NOMO-1 (cell line): Measurements from ENCODE around the gene NEURL3.
"Not testable (repeated sequence)": the region's sequence is repeated elsewhere in the genome, so short reads cannot be mapped to it uniquely, and the experiment has no call there.

Experiments used
- DNase-seq, 2 experiments: peaks; one replicate each; lab custom pipeline; 2025; ENCODE audit not compliant: unreplicated experiment in 2 of 2; lab: John Stamatoyannopoulos, UW

NEURL3 gene

DNA sequence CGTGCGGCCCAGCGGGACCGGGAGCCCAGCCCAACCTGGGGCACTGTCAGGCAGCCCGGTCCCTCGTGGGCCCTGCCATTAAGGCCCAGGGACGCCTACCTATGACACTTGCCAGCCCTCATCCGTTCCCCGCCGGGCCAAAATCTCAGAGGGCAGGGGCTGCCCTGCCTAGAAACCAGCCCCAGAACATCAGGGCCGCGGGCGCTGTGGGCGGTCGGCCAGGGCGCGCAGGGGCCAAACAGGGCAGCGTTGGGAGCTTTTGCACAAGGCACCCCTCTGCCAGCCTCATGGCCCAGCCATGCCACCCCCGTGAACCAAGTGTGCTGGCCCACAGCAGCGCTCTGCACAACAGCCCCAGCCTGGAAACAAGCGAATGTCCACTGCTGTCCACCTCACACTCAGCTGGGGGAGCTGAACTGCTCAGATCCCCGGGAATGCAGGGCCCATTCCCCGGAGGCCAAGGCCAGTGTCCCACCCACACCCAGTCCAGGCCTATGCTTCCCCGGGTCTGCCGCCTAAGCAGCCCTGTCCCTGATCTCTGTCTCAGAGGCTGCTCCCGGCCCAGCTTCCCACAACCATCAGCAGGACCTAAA, 3.5 kb upstream of the NEURL3 start:
- DNase-seq: no peak

DNA sequence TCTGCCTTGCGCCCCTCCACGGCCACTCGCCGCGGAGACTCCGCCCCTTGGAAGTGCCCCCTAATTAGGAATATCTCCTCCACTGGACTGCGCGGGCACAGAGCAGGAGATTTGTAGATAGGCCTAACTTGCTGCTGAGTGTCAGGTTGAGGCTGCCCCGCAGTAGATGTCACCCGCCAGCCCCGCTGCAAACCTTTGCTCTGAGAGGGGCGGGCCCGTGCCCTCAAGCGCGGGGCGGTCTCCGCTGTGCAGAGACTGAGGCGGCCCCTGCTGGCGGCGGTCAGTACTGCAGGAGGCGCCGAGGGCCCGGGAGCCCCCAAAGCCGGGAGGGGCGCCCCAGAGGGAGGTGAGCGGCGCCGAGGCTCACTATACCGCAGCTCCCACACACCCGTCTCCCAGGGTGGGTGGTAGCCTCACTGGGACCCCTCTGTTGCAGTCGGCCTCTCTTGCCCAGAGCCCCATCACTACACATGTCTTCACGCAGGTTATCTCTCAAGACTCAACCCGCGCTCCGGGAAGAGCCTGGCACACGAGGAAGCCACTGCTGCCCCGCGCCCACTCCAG, 2.9 kb upstream of the NEURL3 start:
- peak; percentile 55 to 72 for DNase-seq

DNA sequence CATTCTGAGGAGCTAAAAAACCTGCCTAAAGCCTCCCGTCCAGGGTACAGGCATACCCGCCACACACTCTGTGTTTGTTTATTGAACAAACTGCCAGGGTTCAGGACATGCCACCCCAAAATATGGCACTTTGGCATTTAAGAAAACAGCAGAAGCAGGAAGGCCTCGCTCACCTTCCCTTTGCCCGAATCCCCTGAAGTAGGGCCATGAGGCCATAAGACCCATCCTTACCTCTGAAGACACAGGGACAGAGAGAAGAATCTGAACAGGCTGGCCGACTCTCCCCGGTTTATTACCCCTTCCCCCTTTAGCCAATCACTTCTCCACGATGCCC, 1.7 kb upstream of the NEURL3 start:
- no peak for DNase-seq

DNA sequence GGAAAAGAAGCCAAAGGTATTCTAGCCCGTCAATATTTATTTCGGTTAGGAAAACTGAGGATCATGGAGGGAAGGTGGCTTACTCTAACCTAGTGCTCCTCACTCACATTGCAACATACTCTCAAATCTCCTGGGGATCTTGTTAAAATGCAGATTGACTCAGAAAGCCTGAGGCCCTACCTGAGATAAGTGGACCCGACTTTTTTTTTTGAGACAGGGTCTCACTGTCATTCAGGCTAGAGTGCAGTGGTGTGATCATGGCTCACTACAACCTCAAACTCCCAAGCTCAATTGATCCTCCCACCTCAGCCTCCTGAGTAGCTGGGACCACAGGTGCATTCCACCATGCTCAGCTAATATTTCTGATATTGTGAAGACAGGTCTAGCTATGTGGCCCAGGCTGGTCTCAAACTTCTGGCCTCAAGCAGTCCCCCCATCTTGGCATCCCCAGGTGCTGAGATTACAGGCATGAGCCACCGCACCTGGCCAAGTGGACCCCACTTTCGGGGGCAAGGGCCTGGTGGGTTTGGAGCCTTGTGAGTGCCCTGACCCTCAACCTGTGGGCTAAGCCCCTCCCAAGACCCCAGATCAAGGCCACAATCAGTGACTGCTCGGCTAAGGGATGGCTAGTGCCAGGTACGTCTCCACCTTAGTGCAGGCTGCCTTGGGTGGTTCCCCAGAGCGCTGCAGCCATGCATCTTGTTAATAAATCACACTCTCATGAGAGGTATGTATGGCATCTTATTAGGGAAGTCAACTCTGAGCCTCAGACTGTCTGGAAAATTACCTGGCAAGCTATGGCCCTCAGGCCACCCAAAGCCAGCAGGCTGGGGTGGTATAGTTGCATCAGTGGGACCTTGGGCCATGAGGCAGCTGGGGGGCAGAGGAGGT, 1.1 kb upstream of the NEURL3 start:
- DNase-seq: no peak

DNA sequence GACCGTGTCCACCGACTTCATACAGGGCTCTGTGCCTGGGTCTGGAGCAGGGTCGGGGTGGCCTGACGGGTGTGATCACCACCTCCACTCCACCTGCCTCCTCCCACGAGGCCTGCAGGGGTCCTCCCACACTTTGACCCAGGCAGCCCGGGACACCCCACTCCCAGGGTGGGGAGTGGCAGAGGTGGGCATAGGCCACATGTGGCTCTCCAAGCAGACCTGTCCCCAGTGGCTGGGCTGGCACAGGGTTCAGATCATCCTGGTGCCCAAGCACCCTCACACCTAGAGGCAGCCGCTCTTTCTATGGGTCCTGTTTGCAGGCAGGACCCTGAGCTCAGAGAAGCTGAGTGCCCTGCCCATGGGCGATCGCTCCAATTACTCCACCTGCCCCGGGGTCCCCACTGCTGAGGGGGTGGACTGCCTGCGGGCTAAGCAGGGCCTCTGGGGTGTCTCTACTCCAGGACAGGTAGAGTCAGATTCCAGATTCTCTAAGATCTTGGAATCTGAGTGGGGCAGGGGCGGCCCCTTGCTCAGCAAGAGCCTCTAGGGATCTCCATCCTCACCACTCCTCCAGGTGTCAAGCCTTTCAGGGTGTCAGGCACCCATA, 1.4 kb downstream of the NEURL3 start:
- no peak for DNase-seq

DNA sequence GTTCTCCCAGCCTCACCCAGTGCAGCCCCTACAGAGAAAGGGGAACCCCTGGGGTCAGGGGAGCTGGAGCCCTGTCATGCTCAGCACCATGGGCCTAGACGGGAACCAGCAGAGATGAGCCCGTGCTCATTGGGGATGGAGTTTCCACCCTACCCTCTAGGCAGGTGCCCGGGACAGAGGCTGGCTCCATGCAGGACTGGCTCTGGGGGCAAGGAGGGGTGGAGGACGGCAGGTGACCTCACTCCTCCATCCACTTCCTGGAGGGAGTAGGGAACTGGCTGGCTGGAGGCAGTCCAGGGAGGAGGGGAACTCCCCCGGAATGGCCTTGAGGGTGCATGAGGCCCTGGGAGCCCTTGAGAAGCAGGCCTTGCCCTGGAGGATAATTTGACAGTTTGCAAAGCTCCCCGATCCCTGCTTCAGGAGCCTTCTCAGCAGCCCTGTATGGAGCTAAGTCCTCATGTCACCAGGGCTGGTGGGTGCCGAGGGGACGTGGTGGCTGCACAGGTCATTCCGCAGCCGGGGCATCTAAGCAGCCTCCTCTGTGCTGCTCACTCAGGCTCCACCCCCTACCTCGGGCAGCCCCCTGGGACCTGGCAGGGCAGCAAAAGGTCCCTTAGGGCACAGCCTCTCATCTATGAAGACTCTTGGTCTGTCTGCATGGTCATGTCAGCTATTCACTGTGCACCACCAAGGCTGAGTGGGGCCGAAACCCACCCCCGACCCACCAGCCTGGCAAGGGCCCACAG, 2.1 kb downstream of the NEURL3 start:
- DNase-seq: no peak

DNA sequence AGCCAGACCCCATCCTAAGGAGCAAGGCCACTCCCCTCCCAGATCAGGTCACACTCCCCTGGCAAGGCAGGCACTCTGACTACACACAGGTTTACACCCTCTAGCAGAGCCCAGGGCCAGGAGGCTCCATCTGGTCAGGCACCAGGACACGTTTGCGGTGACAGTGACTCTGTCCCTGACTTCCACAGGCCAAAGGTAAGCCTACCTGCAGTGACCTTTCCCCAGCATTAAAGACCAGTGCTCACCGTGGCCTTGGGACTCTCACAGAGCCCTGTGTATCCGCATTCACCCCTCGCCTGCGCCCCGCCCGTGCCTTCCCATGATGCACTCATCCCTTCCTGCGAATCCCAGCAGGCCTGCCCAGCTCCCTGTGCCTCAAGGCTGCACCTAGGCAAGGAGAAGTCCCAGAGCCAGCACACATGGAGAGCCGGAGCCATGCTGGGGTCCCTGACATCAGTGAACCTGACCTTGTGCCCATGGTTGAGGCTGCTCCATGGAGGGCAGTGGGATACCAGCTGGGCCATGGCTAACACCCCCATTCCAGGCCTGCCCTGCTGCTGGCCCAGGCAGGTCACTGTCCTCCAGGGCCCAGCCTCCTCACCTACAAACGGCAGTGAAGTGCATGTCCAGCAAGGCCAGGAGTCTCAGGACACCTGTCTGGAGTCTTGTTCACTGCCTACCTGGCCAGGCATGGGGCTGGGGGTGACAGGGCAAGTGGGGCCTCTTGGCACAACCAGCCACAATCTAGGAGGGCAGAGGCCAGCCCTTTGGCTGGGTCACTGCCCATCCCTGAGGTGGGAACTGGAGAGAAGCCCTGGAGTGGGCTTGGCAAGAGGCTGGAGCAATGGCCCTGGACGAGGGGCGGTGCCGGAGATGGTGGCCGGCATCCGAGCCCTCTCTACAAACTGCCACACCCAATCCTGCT, 3.0 kb downstream of the NEURL3 start:
- DNase-seq: no peak

DNA sequence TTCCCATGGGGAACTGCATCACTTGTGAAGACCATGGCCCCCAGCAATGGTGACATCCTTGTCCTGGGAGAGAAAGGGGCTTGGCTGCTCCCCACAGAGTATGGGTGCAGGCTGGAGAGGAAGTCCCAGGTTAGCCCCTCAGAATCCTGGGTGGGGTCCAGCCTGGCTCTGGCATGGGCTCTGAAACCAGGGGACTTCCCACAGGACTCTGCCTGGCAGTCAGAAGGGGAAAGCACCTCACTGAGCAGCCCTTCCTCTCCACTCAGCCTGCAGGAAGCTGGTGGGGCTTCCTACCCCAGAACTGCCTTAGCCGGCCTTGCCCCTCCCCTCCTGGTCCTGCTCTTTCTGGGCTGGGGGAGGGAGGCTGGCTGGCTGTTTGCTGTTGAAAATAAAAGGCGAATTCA, 3.7 kb downstream of the NEURL3 start:
- DNase-seq: no peak

DNA sequence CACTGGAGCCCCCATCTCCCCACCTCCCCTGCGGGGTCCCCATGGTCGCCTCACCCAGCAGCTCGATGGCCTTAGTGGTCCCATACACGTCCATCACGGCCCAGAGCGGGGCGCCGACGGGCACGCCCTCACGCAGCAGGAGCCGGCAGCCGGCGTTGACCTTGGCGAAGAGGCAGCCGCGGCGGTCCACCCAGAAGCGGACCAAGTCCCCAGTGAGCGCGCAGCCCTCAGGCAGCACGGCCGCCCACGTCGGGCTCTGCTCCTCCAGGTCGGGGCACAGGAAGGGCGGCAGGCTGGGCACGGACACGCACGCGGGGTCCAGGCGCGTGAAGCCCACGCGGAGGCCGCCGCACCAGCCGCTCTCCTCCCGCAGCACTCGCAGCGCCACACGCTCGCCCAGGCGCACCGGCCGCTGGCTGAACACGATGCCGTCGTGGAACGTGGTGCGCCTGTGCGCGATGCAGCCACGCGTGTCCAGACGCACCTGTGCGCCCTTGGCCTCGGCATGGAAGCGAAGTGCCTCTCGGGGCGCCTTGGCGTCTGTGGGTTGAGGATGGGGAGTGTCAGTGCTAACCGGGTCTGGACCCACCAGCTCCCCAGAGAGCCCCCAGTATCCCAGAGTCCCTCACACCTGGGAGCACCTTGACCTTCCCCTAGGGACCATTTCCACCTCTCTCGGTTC, 4.6 kb downstream of the NEURL3 start:
- DNase-seq: no peak

DNA sequence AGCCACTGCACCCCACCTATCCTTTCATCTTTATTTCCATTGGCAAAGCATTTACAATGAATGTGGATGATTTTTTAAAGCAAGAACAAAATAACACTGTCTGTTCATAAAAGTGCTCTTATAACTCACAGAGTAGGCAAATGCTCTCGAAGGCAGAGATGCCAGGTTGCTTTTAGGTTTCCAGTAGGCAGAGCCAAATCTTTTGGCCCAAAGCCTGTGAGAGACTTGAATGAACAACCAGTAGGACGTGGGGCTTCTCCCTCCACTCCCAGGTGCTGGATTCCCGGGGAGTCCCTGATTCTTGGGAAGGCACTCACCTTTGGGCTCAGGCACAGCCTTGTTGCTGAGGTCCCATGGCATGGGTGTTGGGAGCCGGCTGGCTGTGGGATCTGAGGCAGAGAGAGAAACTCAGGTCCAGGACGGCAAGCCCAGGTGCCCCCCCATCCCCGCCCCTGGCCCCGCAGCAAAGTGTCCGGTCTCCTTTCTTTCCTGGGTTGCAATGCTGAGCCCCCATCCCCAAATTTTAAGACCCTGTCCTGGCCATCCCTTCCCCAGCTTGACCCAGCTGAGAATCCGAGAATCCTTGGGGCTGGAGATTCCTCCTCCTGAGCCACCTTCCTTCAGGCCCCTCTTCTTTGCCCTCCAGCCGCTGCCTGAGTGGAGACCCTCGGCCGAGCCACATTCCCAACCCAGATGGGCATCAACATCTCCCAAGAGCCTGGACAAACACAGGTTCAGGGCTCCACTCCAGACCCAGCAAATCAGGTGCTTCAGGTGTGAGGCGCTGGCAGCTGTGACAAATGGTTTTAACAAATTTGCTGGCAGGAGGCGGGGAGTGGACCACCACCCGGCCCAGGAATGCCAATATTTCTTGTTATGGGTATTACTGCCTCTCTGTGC, 5.8 kb downstream of the NEURL3 start:
- DNase-seq: no peak

DNA sequence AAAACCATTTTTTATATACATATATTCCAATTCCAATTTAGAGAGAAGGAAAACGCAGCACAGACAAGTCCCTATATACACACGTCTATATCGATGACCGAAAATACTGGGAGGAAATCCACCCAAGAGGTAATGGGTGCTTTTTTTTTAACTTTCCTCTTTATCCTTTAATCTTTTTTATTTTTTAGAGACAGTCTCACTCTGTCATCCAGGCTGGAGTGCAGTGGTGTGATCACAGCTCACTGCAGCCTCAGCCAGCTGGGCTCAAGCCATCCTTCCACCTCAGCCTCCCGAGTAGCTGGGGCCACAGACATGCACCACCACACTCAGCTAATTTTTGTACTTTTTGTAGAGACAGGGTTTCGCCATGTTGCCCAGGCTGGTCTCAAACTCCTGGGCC, 6.5 kb downstream of the NEURL3 start:
- not testable (repeated sequence) for DNase-seq

DNA sequence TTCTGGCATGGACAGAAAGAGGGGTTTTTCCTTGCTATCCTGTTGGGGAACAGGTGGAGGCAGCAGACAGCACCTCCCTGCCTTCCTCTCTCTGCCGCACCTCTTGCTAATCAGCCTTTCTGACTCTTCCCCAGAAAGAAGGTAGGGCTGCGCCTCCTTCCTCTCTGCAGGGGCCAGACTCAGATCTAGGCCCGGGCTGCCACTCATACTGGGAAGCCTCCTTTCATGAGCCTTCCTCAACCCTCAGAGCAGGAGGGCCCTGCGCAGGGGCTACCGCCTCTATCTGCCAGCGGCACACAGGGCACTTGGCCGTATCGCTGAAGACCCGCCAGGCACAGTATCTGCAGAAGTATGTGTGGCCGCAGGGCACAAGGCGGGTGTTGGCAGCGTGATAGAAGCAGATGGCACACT, 7.1 kb downstream of the NEURL3 start:
- no peak for DNase-seq

DNA sequence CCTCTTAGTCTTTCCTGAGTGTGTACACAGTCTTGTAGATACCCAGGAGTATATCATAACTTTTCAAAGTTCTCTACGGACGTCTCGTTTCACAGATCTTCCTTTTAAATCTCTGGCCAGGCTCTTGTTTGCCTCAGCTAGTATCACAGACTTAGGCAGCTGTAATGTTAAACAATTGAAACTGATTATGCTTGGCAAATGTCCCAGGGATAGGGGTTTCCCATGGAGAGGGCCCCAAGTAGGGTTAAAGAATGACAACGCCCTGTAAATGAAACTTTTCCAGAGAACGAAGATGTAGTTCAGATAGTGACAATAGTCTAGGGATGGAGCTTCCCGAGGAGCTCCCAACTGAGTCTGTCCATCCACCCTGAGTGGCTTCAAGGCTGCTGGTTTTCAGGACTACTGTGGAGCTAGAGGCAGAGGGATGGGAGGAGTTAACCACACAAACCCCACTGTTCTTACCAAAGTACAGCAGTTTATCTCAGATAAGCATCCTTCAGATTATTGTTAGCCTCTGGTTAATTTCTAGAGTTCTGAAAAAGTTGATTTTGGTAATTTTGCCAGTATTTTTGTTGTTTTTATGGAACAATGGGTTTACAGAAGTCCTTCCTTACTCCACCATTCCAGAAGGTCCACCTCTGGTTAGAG, 9.1 kb downstream of the NEURL3 start:
- no peak for DNase-seq

DNA sequence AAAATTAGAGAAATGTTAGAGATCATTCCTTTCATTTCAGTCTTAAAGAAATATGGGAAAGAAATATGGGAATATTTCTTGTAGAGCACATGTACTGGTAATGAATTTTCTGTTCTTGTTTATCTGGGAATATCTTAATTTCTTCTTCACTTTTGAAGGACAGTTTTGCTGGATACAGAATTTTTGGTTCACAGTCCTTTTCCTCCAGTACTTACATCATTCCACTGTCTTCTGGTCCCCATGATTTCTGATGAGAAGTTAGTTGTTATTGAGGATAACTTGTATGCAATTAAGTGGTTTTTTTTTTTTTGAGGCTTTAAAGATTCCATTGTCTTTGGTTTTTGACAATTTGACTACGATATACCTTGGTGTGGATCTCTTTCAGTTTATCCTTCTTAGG, 11.0 kb downstream of the NEURL3 start:
- no peak for DNase-seq

DNA sequence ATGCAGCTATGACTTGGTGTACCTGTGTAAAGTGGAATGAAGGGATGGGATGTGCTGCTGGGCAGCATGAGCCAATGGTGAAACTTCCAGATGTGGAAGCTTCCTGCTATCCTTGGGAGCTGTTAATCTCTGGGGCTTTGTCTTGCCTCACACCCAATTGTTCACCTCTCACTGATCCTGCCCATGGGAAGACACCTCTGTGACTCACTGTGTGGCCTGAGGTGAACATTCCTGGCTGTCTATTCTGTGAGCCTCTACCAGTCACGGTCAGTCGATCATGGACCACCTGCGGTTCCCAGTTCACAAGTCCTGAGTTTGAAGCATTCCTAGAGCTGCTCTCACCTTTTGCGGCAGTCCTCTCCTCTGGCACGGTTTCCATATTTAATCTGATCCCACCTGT, 12.1 kb downstream of the NEURL3 start:
- DNase-seq: no peak

DNA sequence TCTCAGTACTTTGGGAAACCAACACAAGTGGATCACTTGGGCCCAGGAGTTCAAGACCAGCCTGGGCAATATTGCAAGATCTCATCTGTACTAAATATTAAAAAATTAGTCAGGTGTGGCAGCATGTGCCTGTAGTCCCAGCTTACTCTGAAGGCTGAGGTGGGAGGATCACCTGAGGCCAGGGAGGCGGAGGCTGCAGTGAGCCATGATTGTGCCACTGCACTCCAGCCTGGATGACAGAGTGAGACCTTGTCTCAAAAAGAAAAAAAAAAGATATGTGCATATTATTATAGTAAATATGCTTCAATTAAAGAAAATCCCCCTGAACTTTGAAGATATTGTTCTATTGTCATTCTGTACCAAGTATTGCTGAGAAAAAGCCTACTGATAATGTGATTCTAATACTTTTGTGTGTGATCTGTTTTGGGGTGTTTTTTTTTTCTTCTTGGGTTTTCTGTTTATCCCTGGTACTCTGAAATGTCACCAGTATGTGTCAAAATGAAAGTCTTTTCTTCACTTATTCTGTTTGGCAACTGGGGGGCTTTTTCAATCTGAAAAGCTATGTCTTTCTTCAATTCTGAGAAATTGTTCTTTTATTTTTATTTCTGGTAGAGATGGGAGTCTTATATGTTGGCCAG, 13.2 kb downstream of the NEURL3 start:
- DNase-seq: no peak

DNA sequence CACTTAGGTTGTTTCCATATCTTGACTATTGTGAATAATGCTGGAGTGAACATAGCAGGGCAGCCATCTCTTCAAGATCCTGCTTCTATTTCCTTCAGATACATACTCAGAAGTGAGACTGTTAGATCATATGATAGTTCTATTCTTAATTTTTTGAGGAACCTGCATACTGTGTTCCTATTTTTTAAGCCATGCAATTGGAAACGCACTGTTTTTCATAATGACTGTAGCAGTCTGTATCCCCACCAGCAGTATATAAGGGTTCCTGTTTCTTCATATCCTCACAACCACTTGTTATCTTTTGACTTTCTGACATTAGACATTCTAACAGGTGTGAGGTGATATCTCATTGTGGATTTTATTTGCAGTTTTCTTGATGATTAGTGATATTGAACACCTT, 15.5 kb downstream of the NEURL3 start:
- peak; percentile 23 to 64 for DNase-seq

DNA sequence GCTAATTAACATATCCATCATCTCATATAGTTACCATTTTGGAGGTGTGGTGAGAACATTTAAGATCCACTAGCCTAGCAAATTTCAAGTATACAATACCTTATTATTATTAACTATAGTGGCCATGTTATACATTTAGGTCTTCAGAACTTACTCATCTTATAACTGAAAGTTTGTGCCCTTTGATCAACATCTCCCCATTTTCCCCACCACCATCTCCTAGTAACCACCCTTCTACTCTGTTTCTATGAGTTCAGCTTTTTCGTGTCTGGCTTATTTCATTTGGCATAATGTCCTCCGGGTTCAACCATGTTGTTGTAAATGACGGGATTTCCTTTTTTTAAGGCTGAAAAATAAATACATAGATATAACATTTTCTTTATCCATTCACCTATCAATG, 15.9 kb downstream of the NEURL3 start:
- no peak for DNase-seq
